SW480 (cell line): ENCODE results near the gene TMEM154.

Experiments used
- DNase-seq: peaks from one replicate; pipeline ENCODE4 v3.0.0-alpha.2; 2016; ENCODE audit warnings: low spot score

TMEM154 gene, protein sequence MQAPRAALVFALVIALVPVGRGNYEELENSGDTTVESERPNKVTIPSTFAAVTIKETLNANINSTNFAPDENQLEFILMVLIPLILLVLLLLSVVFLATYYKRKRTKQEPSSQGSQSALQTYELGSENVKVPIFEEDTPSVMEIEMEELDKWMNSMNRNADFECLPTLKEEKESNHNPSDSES

GRCh38 chr4:152679414-152680281 lies at the start of gene TMEM154:
TMEM154 (minus strand) TSS chr4:152679997; CDS start chr4:152679933, 64 bp downstream.
- peak; percentile 16 for DNase-seq

DNA sequence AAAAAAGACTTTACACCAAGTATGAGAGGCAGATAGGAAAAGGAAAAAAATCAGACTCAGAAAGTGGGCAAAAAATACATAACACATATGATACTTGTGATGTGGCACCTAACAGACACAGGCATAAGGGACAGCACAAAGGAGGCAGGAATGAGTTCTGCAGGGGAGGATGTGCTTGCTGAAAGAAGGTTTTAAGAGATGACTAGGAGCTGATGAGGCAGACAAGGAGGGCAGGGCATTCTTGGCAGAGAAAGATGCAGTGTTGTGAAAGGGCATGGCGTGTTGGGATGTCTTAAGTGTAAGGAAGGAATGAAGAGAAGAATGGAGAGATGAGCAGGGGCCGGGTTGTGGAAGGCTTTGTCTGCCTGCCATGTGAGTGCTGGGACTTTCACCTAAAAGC lies 49.7 kb upstream of the TMEM154 start:
- DNase-seq: no peak

- no peak for DNase-seq
Observed at GRCh38 chr4:152728343-152728742, 48.5 kb upstream of the TMEM154 start.

DNA sequence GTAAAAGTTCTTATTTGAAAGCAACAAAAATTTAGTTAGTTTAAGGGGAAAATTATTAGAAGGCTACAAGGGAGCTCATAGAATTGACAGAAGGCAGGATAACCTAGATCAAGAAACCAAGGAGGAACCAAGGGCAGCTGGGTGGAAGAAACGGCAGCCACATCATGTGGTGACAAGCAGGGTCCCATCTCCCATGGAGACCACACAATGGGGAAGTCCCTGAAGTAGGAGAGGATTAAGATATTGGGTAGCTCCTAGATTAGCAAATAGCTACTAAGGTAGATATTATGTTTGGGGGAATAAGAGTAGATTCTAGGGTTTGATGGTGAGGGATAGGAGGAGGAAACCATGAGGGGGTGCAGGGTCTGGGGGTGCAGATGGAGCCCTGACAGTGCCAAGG lies 48.0 kb upstream of the TMEM154 start:
- DNase-seq: no peak

GRCh38 chr4:152724494-152724893 lies 44.7 kb upstream of the TMEM154 start:
- no peak for DNase-seq

DNA sequence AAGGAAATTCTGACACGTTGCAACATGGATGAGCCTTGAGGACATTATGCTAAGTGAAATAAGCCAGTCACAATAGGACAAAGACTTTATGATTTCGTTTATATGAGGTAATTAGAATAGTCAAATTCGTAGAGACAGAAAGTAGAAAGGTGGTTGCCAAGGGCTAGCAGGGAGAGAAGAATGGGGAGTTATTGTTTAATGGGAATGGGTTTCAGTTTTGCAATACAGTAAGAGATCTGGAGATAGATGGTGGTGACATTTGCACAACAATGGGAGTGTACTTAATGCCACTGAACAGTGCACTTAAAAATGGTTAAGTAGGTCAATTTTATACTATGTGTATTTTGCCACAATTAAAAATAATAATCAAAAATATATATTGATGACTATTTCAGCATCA lies 43.4 kb upstream of the TMEM154 start:
- no peak for DNase-seq

- no peak for DNase-seq
Observed at GRCh38 chr4:152719801-152720556, 40.2 kb upstream of the TMEM154 start.

DNA sequence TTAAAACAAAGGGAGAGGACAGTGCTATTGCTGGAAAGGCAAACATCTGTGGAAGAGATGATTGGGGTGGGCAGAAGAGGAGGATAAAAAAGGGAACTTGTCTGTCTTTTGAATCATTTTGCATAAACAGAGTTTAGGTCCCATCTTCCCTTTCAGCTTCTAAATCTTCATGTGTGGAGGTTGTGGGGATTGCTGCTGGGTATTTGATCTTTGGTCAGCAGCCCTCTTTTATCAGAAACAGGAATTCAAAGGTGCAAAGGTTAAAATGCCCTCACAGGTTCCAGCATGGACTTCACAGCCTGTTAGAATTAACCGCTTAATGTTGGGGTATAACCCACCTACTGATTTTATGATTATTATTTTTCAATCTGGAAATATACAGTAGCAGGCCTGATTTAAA lies 39.5 kb upstream of the TMEM154 start:
- no peak for DNase-seq

DNA sequence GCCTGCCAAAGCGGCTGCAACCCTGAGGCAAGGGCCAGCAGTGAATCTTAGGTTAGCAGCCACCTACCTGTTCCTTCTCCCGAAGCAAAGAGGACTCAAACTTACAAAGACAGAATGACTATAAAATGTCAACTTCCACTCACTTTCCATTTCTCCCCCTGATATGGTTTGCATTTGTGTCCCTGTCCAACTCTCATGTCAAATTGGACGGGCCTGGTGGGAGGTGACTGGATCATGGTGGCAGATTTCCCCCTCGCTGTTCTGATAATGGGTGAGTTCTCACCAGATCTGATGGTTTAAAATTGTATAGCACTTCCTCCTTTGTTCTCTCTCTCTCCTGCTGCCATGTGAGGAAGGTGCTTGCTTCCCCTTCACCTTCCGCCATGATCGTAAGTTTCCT lies 35.3 kb upstream of the TMEM154 start:
- no peak for DNase-seq

GRCh38 chr4:152713951-152714705 lies 34.3 kb upstream of the TMEM154 start:
- no peak for DNase-seq

DNA sequence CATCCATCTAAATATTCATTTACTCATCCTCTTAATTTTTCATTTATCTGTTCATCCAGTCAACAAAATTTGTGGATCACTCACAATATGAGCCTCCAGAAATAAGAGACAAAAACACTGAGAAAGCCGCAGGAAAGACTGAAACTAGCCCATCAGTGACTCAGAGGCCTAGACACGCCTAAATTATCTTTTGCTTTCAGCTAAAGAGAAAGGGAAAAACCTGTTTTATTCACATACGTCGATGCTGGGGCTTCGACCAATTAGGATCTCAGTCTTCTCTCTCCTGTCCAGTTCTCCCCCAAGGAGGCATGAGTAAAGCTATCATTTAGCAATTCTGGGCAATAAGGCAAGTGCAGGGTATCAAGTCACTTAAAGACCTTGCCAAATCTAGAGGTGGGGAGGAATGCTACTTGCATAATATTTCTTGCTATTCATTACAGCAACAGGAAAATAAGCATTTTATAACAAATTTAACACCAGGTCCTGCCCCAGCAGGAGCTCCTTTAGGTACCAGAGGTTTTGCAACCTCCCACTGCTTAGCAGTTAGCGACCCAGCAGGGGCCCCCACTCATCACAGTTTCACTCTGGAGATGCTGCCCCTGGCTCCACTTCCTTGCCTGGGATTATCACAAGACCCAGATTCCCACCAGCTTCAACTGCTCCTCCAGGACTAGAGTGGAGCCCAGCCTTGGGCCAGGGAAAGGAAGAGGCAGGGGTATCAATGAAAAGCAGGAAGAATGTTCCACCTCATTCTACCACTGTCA lies 30.1 kb upstream of the TMEM154 start:
- no peak for DNase-seq

DNA sequence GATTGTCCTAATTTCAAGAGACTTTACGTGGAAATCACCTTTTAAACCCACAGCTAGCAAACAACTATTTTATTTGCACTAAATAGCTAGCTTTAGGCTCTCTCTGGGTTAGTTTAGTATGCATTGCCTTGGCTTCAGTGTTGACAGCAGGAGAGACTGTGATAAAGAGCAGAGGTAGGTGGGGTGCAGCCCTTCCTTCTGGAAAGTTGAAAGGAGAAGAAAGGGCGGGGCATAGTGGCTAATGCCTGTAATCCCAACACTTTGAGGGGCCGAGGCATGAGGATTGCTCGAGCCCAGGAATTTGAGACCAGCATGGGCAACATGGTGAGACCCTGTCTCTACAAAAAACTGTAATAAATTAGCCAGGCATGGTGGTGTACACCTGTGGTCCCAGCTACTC lies 29.0 kb upstream of the TMEM154 start:
- DNase-seq: no peak

DNA sequence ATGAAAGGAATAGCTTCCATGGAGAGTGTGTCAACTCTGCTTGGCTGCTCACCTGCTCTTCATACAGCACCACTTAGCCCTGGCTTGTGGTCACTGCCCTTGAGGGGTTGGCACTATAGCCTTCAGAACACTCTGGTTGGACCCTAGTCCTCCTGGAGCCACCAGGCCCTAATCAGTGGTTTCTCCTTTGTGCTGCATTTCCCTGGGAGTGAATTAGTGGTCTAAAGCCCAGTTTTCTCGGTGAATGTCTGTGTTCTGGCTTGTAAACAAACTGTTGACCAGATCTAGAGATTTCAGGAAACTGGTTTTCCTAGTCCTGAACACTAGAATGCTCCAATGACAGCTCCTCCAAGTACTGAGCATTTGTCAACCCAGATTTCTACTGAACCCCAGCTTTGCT lies 28.6 kb upstream of the TMEM154 start:
- DNase-seq: no peak

DNA sequence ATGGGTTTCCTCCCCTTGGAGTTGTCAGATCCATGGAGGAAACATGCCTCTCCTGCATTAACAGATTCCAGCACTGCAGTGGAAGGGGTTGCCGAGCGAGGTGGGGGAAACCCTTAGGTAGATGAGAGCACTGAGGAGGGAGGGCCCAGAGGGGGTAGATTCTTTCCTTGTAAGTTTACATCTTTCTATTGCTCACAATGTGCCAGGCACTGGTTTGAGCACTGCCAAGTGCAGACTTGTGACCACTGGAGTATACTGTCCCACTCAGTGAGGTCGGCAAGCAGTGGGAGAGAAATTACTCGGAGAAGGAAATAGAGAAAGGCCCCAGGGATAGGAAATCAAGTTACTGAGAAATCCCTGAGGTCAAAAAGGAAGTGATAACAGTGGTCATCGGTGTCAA lies 27.8 kb upstream of the TMEM154 start:
- DNase-seq: no peak

DNA sequence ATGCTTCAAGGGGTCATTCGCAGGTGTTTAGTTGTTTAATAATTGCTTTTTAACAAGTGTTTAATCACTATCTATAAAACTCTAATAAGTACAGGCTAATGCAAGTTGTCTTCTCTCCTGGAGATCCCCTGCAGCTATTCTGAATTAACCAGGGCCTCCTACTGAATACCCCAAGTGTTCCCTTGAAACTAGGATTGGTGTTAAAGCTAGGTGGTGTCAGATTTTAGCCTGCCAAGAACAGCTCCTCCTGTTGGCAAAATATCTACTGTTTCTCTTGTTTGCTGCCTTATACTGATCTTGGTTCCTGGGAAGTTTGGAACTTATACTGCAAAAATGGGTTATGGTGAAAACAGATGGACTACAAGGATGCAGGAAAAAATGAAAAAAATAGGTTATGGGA lies 26.1 kb upstream of the TMEM154 start:
- no peak for DNase-seq

- no peak for DNase-seq
Observed at GRCh38 chr4:152704788-152705187, 25.0 kb upstream of the TMEM154 start.

- DNase-seq: no peak
Observed at GRCh38 chr4:152700151-152700550, 20.4 kb upstream of the TMEM154 start.

- DNase-seq: no peak
Observed at GRCh38 chr4:152699313-152699712, 19.5 kb upstream of the TMEM154 start.

- DNase-seq: no peak
Observed at GRCh38 chr4:152698089-152698499, 18.3 kb upstream of the TMEM154 start.

DNA sequence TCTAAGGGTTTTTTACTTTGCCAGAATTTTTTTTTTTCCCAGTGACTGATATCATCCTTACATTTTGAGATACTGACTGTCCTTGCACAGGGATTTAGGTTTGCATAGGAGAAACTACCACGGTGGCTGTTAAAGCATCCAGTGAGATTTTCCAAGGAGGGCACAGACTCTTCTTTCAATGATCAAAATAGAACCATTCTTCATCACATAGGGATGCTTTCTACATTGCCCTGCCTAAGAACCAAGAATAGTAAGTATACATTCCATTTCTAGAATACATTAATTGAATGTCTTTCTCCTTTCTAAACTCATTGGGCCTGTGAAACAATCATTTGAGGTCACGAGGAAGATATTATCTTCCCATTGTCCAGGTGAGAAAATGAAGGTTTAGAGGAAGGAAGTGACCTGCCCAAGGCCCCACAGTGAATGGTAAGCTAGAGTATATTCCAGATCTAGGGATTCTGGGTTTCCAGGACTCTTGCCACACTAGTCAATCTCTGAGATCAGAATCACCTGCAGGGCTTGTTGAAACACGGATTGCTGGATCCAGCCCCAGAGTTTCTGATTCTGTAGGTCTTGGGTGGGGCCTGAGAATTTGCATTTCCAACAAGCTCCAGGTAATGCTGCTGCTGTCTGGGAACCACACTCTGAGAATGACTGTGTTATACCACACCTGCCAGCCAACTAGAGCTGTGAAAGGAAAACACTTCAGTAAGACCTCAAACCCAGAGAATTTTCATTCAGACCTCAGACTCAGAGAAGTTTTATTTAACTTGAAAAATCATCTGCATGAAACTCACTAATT lies 17.7 kb upstream of the TMEM154 start:
- DNase-seq: peak; percentile 51
